ENCODE measurements around the gene HLA-DMA. TPM values are rescaled to one million over a fixed set of nuclear protein-coding genes. Genes with fewer than 3 reads are reported as not detected.

Gene HLA-DMA
- total and polyA plus RNA-seq, 9 of the 15 experiments (the other 6 are each of a cell fraction or from before 2014, with no cell fraction given): 0.13 to 0.83 (median 0.51) TPM

- TF ChIP-seq AFF1 (IDR thresholded peaks at IDR 0.05; ENCODE audit: low read depth in 1 of 2, partially characterized antibody in 2 of 2) (peak in 1 of 2 experiments; percentile 11), CEBPB (tag; IDR thresholded peaks at IDR 0.05) (no peak), NR2C2 (CRISPR knock-in tag; IDR thresholded peaks at IDR 0.05) (peak; percentile 54; the same call in 1 of the 2 replicates), NR2C2 (tag; IDR thresholded peaks at IDR 0.05) (no peak), ZNF695 (CRISPR knock-in tag; IDR thresholded peaks at IDR 0.05) (no peak), NFIC (IDR thresholded peaks at IDR 0.05) (no peak), SAFB (IDR thresholded peaks at IDR 0.05; ENCODE audit: borderline replicate concordance, low read depth, low read length) (no peak), HDAC6 (IDR thresholded peaks at IDR 0.05; ENCODE audit: low read depth, low read length) (no peak), ARID3A (IDR thresholded peaks at IDR 0.05; ENCODE audit: borderline replicate concordance, low read depth, low read length) (peak; percentile 35; the same call in 1 of the 2 replicates), CBX8 (IDR thresholded peaks at IDR 0.05; ENCODE audit: borderline replicate concordance, extremely low read depth, low read depth, low read length, poor library complexity, severe bottlenecking) (no peak), FOXK2 (conservative IDR thresholded peaks at IDR 0.05 in 1 of 2, IDR thresholded peaks at IDR 0.05 in 1 of 2; ENCODE audit: low read depth in 2 of 2) (peak in 1 of 2 experiments; percentile 54; a peak in 2 of 4 replicates), ZNF436 (CRISPR knock-in tag; IDR thresholded peaks at IDR 0.05) (no peak), DPF2 (IDR thresholded peaks at IDR 0.05) (no peak), ID3 (CRISPR knock-in tag; IDR thresholded peaks at IDR 0.05) (no peak), ID3 (tag; IDR thresholded peaks at IDR 0.05) (peak; percentile 89), GTF3C2 (IDR thresholded peaks at IDR 0.05; ENCODE audit: borderline replicate concordance, extremely low read depth, insufficient read length) (no peak), ZNF507 (tag; conservative IDR thresholded peaks at IDR 0.05) (no peak)
Observed at GRCh38 chr6:32967151-32968091, 14.5 kb upstream of the HLA-DMA start (continued).

Data from K562 (cell line).